ENCODE measurements around the gene DNAJC13.

GRCh38 chr3:132414841-132415240 is 2.5 kb upstream of the DNAJC13 start:
- no peak for TF ChIP-seq CTCF (IDR thresholded peaks at IDR 0.05)
- TF ChIP-seq POLR2A (IDR thresholded peaks at IDR 0.05) = no peak
